PFSK-1 (cell line): ENCODE data around the gene ZBBX.

Experiments
- POLR2AphosphoS5 ChIP-seq: IDR thresholded peaks from 2 replicates; pipeline ENCODE4 v1.6.1; 2012; ENCODE audit warnings: low read depth, mild to moderate bottlenecking, control low read depth, low read length, moderate library complexity
- TAF1 ChIP-seq: IDR thresholded peaks from 2 replicates; pipeline ENCODE4 v1.6.1; 2012; ENCODE audit warnings: low read length, control low read depth, borderline replicate concordance; ENCODE audit not compliant: insufficient read depth
- TF ChIP-seq, protein P1 (sequence below), 2 experiments: IDR thresholded peaks; 2 replicates each; pipeline versions ENCODE4 v1.6.1 to v1.8.0; 2011 to 2012; ENCODE audit warnings: low read depth in 2 of 2, low read length in 2 of 2, control low read depth in 1 of 2, inconsistent platforms in 1 of 2, mild to moderate bottlenecking in 1 of 2, moderate library complexity in 1 of 2; ENCODE audit not compliant: insufficient read depth in 1 of 2

DNA sequence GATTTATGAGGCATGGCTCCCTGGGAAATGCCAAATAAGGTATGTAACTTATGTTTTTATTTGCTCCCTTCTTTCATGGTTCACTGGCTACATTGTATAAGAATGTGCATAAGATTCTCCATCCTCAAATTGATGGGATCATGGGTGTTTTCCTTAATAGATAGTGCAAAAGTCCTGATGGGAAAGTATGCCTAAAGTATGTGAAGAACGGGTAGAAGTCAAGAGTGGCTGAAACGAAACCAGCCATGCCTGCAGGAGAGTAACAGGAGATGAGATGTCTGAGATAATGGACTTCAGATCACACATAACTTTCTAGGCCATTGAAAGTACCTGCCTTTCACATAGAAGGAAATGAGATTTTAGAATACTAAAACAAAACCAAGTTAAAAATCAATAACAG, 56.5 kb downstream of the ZBBX start:
- TF ChIP-seq TAF1 (no peak), POLR2AphosphoS5 (no peak)
- TF ChIP-seq, protein P1, sequence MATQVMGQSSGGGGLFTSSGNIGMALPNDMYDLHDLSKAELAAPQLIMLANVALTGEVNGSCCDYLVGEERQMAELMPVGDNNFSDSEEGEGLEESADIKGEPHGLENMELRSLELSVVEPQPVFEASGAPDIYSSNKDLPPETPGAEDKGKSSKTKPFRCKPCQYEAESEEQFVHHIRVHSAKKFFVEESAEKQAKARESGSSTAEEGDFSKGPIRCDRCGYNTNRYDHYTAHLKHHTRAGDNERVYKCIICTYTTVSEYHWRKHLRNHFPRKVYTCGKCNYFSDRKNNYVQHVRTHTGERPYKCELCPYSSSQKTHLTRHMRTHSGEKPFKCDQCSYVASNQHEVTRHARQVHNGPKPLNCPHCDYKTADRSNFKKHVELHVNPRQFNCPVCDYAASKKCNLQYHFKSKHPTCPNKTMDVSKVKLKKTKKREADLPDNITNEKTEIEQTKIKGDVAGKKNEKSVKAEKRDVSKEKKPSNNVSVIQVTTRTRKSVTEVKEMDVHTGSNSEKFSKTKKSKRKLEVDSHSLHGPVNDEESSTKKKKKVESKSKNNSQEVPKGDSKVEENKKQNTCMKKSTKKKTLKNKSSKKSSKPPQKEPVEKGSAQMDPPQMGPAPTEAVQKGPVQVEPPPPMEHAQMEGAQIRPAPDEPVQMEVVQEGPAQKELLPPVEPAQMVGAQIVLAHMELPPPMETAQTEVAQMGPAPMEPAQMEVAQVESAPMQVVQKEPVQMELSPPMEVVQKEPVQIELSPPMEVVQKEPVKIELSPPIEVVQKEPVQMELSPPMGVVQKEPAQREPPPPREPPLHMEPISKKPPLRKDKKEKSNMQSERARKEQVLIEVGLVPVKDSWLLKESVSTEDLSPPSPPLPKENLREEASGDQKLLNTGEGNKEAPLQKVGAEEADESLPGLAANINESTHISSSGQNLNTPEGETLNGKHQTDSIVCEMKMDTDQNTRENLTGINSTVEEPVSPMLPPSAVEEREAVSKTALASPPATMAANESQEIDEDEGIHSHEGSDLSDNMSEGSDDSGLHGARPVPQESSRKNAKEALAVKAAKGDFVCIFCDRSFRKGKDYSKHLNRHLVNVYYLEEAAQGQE (IDR thresholded peaks at IDR 0.05; ENCODE audit: insufficient read depth in 1 of 2, low read depth in 2 of 2, low read length in 2 of 2): no peak
